ENCODE data around the gene CRACDL.

DNA sequence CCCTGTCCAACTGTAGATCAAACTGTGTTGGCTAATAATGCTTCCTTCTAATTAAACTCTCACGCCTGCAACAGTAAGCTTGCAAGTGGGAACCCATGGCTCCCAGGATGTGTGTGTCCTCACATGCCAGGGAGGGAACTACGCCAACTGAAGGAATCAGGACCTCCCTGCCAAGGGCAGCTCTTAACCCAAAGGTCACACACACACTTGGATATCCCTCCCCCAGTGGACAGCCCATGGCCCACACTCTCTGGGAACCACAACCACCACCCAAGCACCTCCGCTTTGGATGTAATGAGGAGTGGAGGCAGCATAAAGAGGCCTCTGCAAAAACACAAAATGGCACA lies 102.1 kb downstream of the CRACDL start:
- no peak for TF ChIP-seq TAF1 (IDR thresholded peaks at IDR 0.05; ENCODE audit: borderline replicate concordance, insufficient read depth, low read length)
- no peak for TF ChIP-seq SIN3A (IDR thresholded peaks at IDR 0.05; ENCODE audit: borderline replicate concordance, insufficient read depth, low read length)
- no peak for TF ChIP-seq REST (IDR thresholded peaks at IDR 0.05; ENCODE audit: insufficient read depth in 1 of 2, low read depth in 2 of 2, low read length in 2 of 2)
- TF ChIP-seq FOXP2 (optimal IDR thresholded peaks at IDR 0.05; ENCODE audit: borderline replicate concordance, extremely low read depth, extremely low read length, insufficient read depth) = no peak
- TF ChIP-seq POLR2AphosphoS5 (IDR thresholded peaks at IDR 0.05; ENCODE audit: low read depth, low read length) = no peak
